Adrenal gland (tissue), 12 donors: ENCODE measurements around the gene INS. TPM values are rescaled to one million over a fixed set of nuclear protein-coding genes. Genes with fewer than 3 reads are reported as not detected.

Experiments used
- DNase-seq, 7 donors: peaks; one replicate each; pipeline ENCODE4 v3.0.0-alpha.2; 2019 to 2020
- H3K27ac ChIP-seq, 5 donors: fragments of 200-600 bp; sonication (generic) in 4 of 5; 1 replicate in 3 of 5; 2 replicates in 2 of 5; pipeline versions ENCODE4 v1.5.1 to v1.8.0; 2016 to 2020; ENCODE audit warnings: mild to moderate bottlenecking in 1 of 5
- H3K27me3 ChIP-seq: fragments of 200-600 bp; 2 replicates; pipeline ENCODE4 v1.8.0; 2021
- H3K36me3 ChIP-seq, 2 donors: fragments of 200-600 bp; replicated peaks in 1 of 2; 1 replicate in 1 of 2; 2 replicates in 1 of 2; pipeline versions ENCODE4 v1.5.1 to v1.8.0; 2018 to 2022
- H3K4me1 ChIP-seq, 2 donors: fragments of 200-600 bp; replicated peaks in 1 of 2; 1 replicate in 1 of 2; 2 replicates in 1 of 2; pipeline versions ENCODE4 v1.5.1 to v1.8.0; 2018 to 2021
- H3K4me3 ChIP-seq, 4 donors: fragments of 200-600 bp; sonication (generic) in 3 of 4; one replicate each; pipeline ENCODE4 v1.5.1; 2016 to 2018
- H3K9me3 ChIP-seq, 3 donors: fragments of 200-600 bp; sonication (generic) in 1 of 3; replicated peaks in 1 of 3; 1 replicate in 2 of 3; 2 replicates in 1 of 3; pipeline versions ENCODE4 v1.5.1 to v1.8.0; 2016 to 2021
- CTCF ChIP-seq, 6 experiments: fragments of 450-650 bp in 4 of 6; fragments of 200-600 bp in 2 of 6; sonication (generic) in 1 of 6; IDR thresholded peaks; 1 replicate in 5 of 6; 2 replicates in 1 of 6; pipeline versions ENCODE4 v1.5.1 to v1.8.0; 2016 to 2021; ENCODE audit warnings: antibody characterized with exemption in 6 of 6, mild to moderate bottlenecking in 2 of 6, moderate library complexity in 1 of 6
- POLR2A ChIP-seq, 2 donors: fragments of 450-650 bp; IDR thresholded peaks; one replicate each; pipeline ENCODE4 v1.6.1; 2017; ENCODE audit warnings: antibody characterized with exemption in 2 of 2, mild to moderate bottlenecking in 2 of 2, moderate library complexity in 1 of 2
- WGBS, 4 donors: extraction: QIAGEN DNeasy Blood & Tissue Kit in 2 of 4; methylation state at CpG; one replicate each; pipeline versions ENCODE4 v1.1.5 to v1.1.7; 2013 to 2017; 5-methylcytosine and 5-hydroxymethylcytosine counted together
- intact Hi-C, 2 donors: fragments of 100-400 bp; cut with DNase I; formaldehyde crosslinking; loops; one replicate each; pipeline versions ENCODE4 v1.14.1 to v1.15.0; 2022 to 2023
- polyA plus RNA-seq, 3 donors: library from polyadenylated mRNA; stranded (reverse); fragments of 200-250 nt in 2 of 3; fragments of 350-450 nt in 1 of 3; fragmentation: Illumina TruSeq in 1 of 3; extraction: RNeasy Lipid Tissue Mini Kit (QIAGEN cat#74804) in 1 of 3; gene quantifications; one replicate each; pipeline ENCODE4 v1.2.3, GENCODE V29; 2013 to 2014
- total RNA-seq, 9 donors: library from RNA; depleted of rRNA in 4 of 9; stranded (reverse); fragments of >200 nt in 4 of 9; fragments of 120-200 nt in 1 of 9; fragmentation: NEBNext Ultra II Directional in 1 of 9; extraction: Animal tissue kit (Norgen Biotek cat#: 25700) in 1 of 9; gene quantifications; one replicate each; pipeline versions ENCODE4 v1.1.0 to v1.2.4, GENCODE V29; 2013 to 2023
- donor health status: healthy with polysubstance abuse.
- donor health status: Bipolar disorder and iron deficiency.
- donor health status: DM: yes; HTN: yes; CAD: no.
- donor health status: DM: no; HTN: no; CAD: no.
- donor health status: DM: no; HTN: no; CAD: no.
- donor health status: DM: yes; HTN: yes; CAD: no.

INS gene
- total and polyA plus RNA-seq, 12 donors, result 0.72 to 45.2 (median 6.5) TPM; not detected in 8

GRCh38 chr11:2138431-2139122 is 22.4 kb downstream of the INS start:
- H3K4me3 ChIP-seq, result peak overlapping the region in 1 of 4 donors; percentile 52
- no peaks in the 10 kb centered on the region for H3K36me3 ChIP-seq
- no peaks in the 10 kb centered on the region for H3K9me3 ChIP-seq
- intact Hi-C loops, result no loop called here
- WGBS, 4 donors, result 1 to 3% (median 2%) methylated on average over 13 to 64 of the region's 68 CpGs
- TF ChIP-seq CTCF (IDR thresholded peaks at IDR 0.05) (no peak), POLR2A (IDR thresholded peaks at IDR 0.05) (no peak)
- peaks cover 63% of the 10 kb centered on the region for H3K27me3 ChIP-seq
- peak overlapping the region in 1 of 5 donors; percentile 65 for H3K27ac ChIP-seq
- DNase-seq, result peak in 1 of 7 donors; percentile 58
- no peaks in the 10 kb centered on the region for H3K4me1 ChIP-seq

- H3K4me3 ChIP-seq, result peak overlapping the region in 1 of 4 donors; percentile 52
- peak overlapping the region in 2 of 5 donors; percentile 41 to 65 for H3K27ac ChIP-seq
- DNase-seq, result no peak
- H3K27me3 ChIP-seq, result peaks cover 64% of the 10 kb centered on the region
- intact Hi-C loops, result no loop called here
- no peaks in the 10 kb centered on the region for H3K4me1 ChIP-seq
- no peaks in the 10 kb centered on the region for H3K36me3 ChIP-seq
- 0 to 2% (median 1%) methylated on average over 9 to 44 of the region's 44 CpGs for WGBS, 4 donors
- TF ChIP-seq CTCF (IDR thresholded peaks at IDR 0.05) (no peak), POLR2A (IDR thresholded peaks at IDR 0.05) (no peak)
- H3K9me3 ChIP-seq, result no peaks in the 10 kb centered on the region
Measured at GRCh38 chr11:2138068-2138430, 23.0 kb downstream of the INS start.

- H3K4me1 ChIP-seq, result no peaks in the 10 kb centered on the region
- H3K36me3 ChIP-seq, result no peaks in the 10 kb centered on the region
- intact Hi-C loops, result no loop called here
- 1 to 2% (median 2%) methylated on average over 12 to 50 of the region's 50 CpGs for WGBS, 4 donors
- H3K27me3 ChIP-seq, result peaks cover 59% of the 10 kb centered on the region
- peak in 6 of 7 donors; percentile 42 to 80 (median 49) for DNase-seq
- TF ChIP-seq CTCF (IDR thresholded peaks at IDR 0.05), result no peak
- TF ChIP-seq POLR2A (IDR thresholded peaks at IDR 0.05), result no peak
- H3K9me3 ChIP-seq, result no peaks in the 10 kb centered on the region
- H3K4me3 ChIP-seq, result peak overlapping the region in 1 of 4 donors; percentile 52
- peak overlapping the region in 2 of 5 donors; percentile 41 to 65 for H3K27ac ChIP-seq
Measured at GRCh38 chr11:2137202-2138067, 23.6 kb downstream of the INS start.

- H3K27me3 ChIP-seq, result peaks cover 53% of the 10 kb centered on the region
- H3K27ac ChIP-seq, result no peak overlapping the region
- no peaks in the 10 kb centered on the region for H3K4me1 ChIP-seq
- no peaks in the 10 kb centered on the region for H3K36me3 ChIP-seq
- WGBS, 4 donors, result 28 to 62% (median 36%) methylated on average over 7 to 8 of the region's 8 CpGs
- DNase-seq, result no peak
- H3K4me3 ChIP-seq, result peak overlapping the region in 1 of 4 donors; percentile 52
- no peak for TF ChIP-seq CTCF (IDR thresholded peaks at IDR 0.05)
- no peak for TF ChIP-seq POLR2A (IDR thresholded peaks at IDR 0.05)
- no peaks in the 10 kb centered on the region for H3K9me3 ChIP-seq
- intact Hi-C loops, result no loop called here
Measured at GRCh38 chr11:2136952-2137201, 24.1 kb downstream of the INS start.
